Endothelial cell of umbilical vein (primary cell): Measurements from ENCODE around the gene FAAP100. TPM values are rescaled to one million over a fixed set of nuclear protein-coding genes. Genes with fewer than 3 reads are reported as not detected.

Experiments used
- BruUV-seq: library from RNA; stranded (reverse); fragments of 400-500 nt; replicated peaks from 2 replicates; lab custom pipeline; 2021; lab: Mats Ljungman, UMichigan
- CTCF ChIA-PET: fragments of 300-600, 350-600 bp; sonication (Branson Sonifier 250); formaldehyde crosslinking; loops from one replicate; lab custom pipeline; 2021; ENCODE audit warnings: antibody characterized with exemption, inconsistent platforms; lab: Charles Lee
- POLR2A ChIA-PET: fragments of 300-600, 350-600 bp; sonication (Branson Sonifier 250); formaldehyde crosslinking; loops from one replicate; lab custom pipeline; 2021; ENCODE audit warnings: antibody characterized with exemption, inconsistent platforms; lab: Charles Lee
- DNase-seq: peaks from one replicate; pipeline ENCODE4 v3.0.0-alpha.2; 2011; ENCODE audit warnings: low read depth, low spot score
- FAIRE-seq: peaks from 2 replicates; lab custom pipeline; 2011; peaks lifted over from hg19 to GRCh38; lab: Jason Lieb, UNC
- H2AFZ ChIP-seq: 2 replicates; pipeline ENCODE4 v1.6.0; 2012; ENCODE audit warnings: low read depth, low read length, control low read depth, inconsistent platforms
- H3K27ac ChIP-seq: 2 replicates; pipeline ENCODE4 v1.5.1; 2011; ENCODE audit warnings: low read depth, mild to moderate bottlenecking, control low read depth, low read length, moderate library complexity; ENCODE audit not compliant: insufficient read depth
- H3K27me3 ChIP-seq, 2 experiments: 2 replicates each; pipeline versions ENCODE4 v1.6.0 to v1.6.1; 2011; ENCODE audit warnings: low read length in 2 of 2, mixed read lengths in 1 of 2; ENCODE audit not compliant: control insufficient read depth in 2 of 2, insufficient read depth in 2 of 2
- H3K36me3 ChIP-seq, 2 experiments: 2 replicates in 1 of 2; 3 replicates in 1 of 2; pipeline ENCODE4 v1.5.1; 2011; ENCODE audit warnings: low read length in 2 of 2, mild to moderate bottlenecking in 1 of 2, moderate library complexity in 1 of 2; ENCODE audit not compliant: control insufficient read depth in 2 of 2, insufficient read depth in 2 of 2; ENCODE audit errors: extremely low read depth in 1 of 2
- H3K4me1 ChIP-seq: 3 replicates; pipeline ENCODE4 v1.5.1; 2011; ENCODE audit warnings: mild to moderate bottlenecking, low read length; ENCODE audit not compliant: control insufficient read depth, insufficient read depth; ENCODE audit errors: extremely low read depth
- H3K4me2 ChIP-seq: 2 replicates; pipeline ENCODE4 v1.6.1; 2011; ENCODE audit warnings: low read length, control low read depth, mixed read lengths; ENCODE audit not compliant: insufficient read depth
- H3K4me3 ChIP-seq, 3 experiments: fragments of 200-600 bp in 1 of 3; sonication (generic), shearing (Covaris generic) in 1 of 3; replicated peaks in 1 of 3; 2 replicates each; pipeline ENCODE4 v1.5.1; 2011 to 2016; ENCODE audit warnings: control low read depth in 3 of 3, low read length in 3 of 3, mild to moderate bottlenecking in 2 of 3, inconsistent platforms in 1 of 3, low read depth in 1 of 3, moderate library complexity in 1 of 3; ENCODE audit not compliant: insufficient read depth in 1 of 3
- H3K79me2 ChIP-seq: 2 replicates; pipeline ENCODE4 v1.6.0; 2012; ENCODE audit warnings: low read length, inconsistent platforms; ENCODE audit not compliant: control insufficient read depth, insufficient read depth
- H3K9ac ChIP-seq: replicated peaks from 2 replicates; pipeline ENCODE3; 2011; ENCODE audit warnings: low read length, control low read depth; ENCODE audit not compliant: insufficient read depth; ENCODE audit errors: extremely low read depth
- H3K9me1 ChIP-seq: replicated peaks from 3 replicates; pipeline ENCODE4 v1.6.0; 2011; ENCODE audit warnings: mild to moderate bottlenecking, low read length; ENCODE audit not compliant: control insufficient read depth, insufficient read depth; ENCODE audit errors: extremely low read depth
- H3K9me3 ChIP-seq: replicated peaks from 2 replicates; pipeline ENCODE4 v1.5.1; 2012; ENCODE audit warnings: low read length, inconsistent platforms; ENCODE audit not compliant: control insufficient read depth, insufficient read depth
- H4K20me1 ChIP-seq: replicated peaks from 2 replicates; pipeline ENCODE3; 2011; ENCODE audit warnings: mild to moderate bottlenecking, low read length; ENCODE audit not compliant: control insufficient read depth, insufficient read depth; ENCODE audit errors: extremely low read depth
- CTCF ChIP-seq, 2 donors: IDR thresholded peaks; 1 replicate in 1 of 2; 2 replicates in 1 of 2; pipeline ENCODE4 v1.5.1; 2011; ENCODE audit warnings: low read length in 2 of 2, mild to moderate bottlenecking in 2 of 2, moderate library complexity in 2 of 2, control low read depth in 1 of 2, inconsistent platforms in 1 of 2, low read depth in 1 of 2; ENCODE audit not compliant: insufficient read depth in 1 of 2; ENCODE audit errors: extremely low read depth in 1 of 2
- EZH2 ChIP-seq: IDR thresholded peaks from 2 replicates; pipeline ENCODE4 v1.6.1; 2012; ENCODE audit warnings: borderline replicate concordance, low read depth, mild to moderate bottlenecking, moderate library complexity, low read length, inconsistent platforms; ENCODE audit not compliant: severe bottlenecking
- FOS ChIP-seq: IDR thresholded peaks from 2 replicates; pipeline ENCODE4 v1.6.1; 2011; ENCODE audit warnings: mild to moderate bottlenecking, low read length, moderate library complexity, borderline replicate concordance; ENCODE audit not compliant: insufficient read depth
- GATA2 ChIP-seq: IDR thresholded peaks from 2 replicates; pipeline ENCODE4 v1.7.0; 2011; ENCODE audit warnings: low read depth, mild to moderate bottlenecking, moderate library complexity, mixed read lengths, low read length; ENCODE audit not compliant: insufficient read length, insufficient read depth
- JUN ChIP-seq: IDR thresholded peaks from 2 replicates; pipeline ENCODE4 v1.6.1; 2011; ENCODE audit warnings: borderline replicate concordance, low read depth; ENCODE audit not compliant: insufficient read length, insufficient read depth
- MYC ChIP-seq: IDR thresholded peaks from one replicate; pipeline ENCODE4 v1.6.1; 2011; ENCODE audit warnings: mild to moderate bottlenecking, low read depth, low read length
- POLR2A ChIP-seq: IDR thresholded peaks from 2 replicates; pipeline ENCODE4 v1.6.1; 2012; ENCODE audit warnings: low read depth, mild to moderate bottlenecking, control low read depth, low read length
- POLR2AphosphoS5 ChIP-seq: IDR thresholded peaks from 2 replicates; pipeline ENCODE4 v1.6.1; 2012; ENCODE audit warnings: low read depth, mild to moderate bottlenecking, control low read depth, low read length, moderate library complexity; ENCODE audit not compliant: insufficient read depth
- dilution Hi-C: fragments of 300-500 bp; cut with MboI; formaldehyde crosslinking; loops from one replicate; pipeline ENCODE4 v1.15.0; 2019; ENCODE audit warnings: low sequenced_read_pairs; ENCODE audit not compliant: extremely low pct_ligation_motif_present
- intact Hi-C: fragments of 100-400 bp; cut with micrococcal nuclease; formaldehyde crosslinking; loops from one replicate; pipeline ENCODE4 v1.10.0; 2022
- polyA plus RNA-seq, 4 experiments: library from polyadenylated mRNA; depleted of rRNA in 3 of 4; stranded (reverse) in 3 of 4; unstranded in 1 of 4; fragments of >200 nt; gene quantifications; 2 replicates each; pipeline versions ENCODE4 v1.2.1 to v1.2.3, GENCODE V29; 2011 to 2012; ENCODE audit warnings: missing spikeins in 1 of 4
- total RNA-seq: library from RNA; stranded (reverse); gene quantifications from 2 replicates; pipeline ENCODE4 v1.2.3, GENCODE V29; 2021
- TF ChIP-seq, protein P1 (sequence below): IDR thresholded peaks from 2 replicates; pipeline ENCODE4 v1.6.1; 2011; ENCODE audit not compliant: insufficient read depth, insufficient read length

FAAP100 gene
- total and polyA plus RNA-seq, 2 donors (not counting 3 experiments of a cell fraction or from before 2014, with no cell fraction given), result 35.4 to 54.3 TPM

DNA sequence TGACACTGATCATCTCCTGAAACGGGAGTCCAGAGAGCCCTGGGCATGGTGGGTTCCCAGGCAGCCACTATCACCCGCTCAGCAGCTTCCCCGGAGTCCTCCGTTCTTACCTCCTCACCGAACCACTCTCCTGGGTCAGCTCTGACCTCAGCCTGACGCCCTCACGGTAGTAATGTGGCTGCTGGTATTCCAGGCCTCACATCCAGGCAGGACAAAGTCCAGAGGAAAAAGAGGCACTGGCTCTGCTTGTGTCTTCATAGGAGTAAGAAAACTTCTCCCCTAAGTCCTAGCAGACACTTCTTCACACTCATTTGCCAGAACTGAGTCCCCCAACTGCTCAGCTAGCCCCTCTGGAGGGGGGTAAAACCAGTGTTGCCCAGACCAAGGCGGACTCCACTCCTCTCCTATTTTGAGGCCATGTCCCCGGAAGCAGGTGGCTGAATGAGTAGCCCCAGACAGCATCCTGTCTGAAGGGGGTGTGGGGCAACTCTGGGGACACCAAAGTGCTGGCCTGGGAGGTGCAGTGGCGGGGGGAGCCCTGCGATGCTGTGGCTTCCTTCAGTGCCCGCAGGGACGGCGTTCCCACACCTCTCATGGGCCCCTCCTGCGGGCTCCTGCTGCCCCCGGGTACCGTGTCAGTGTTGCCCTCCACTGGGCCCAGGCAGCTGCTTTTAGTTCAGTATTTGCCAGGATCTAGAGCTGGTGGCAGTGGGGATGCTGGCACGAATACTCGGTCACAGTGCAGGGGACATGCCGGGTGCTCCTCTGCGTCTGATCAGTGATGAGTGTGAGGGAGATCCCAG, 18.6 kb downstream of the FAAP100 start:
- peaks cover 5 to 18% of the 10 kb centered on the region in 2 experiments for H3K27me3 ChIP-seq
- no peaks in the 10 kb centered on the region for H3K9me1 ChIP-seq
- TF ChIP-seq EZH2 (no peak), MYC (no peak), POLR2A (no peak)
- H3K9me3 ChIP-seq, result no peaks in the 10 kb centered on the region
- POLR2A ChIA-PET, result interaction anchor here (1.0 kb wide), 1 partner anchor 33 kb away, joined by 3 read pairs; no protein-coding TSS in a partner anchor
- no peak for DNase-seq
- no peaks in the 10 kb centered on the region for H4K20me1 ChIP-seq
- H3K27ac ChIP-seq, result no peak overlapping the region
- H3K4me2 ChIP-seq, result no peak overlapping the region
- H3K36me3 ChIP-seq, result no peaks in the 10 kb centered on the region
- H3K9ac ChIP-seq, result no peak overlapping the region
- H3K4me1 ChIP-seq, result peaks cover 3% of the 10 kb centered on the region
- FAIRE-seq, result no peak
- intact Hi-C loops (no loop called here), dilution Hi-C loops (no loop called here)
- H3K79me2 ChIP-seq, result no peaks in the 10 kb centered on the region
- BruUV-seq, result no TSS peak
- H2AFZ ChIP-seq, result no peak overlapping the region
- CTCF ChIA-PET, result no interaction called here
- no peak overlapping the region for H3K4me3 ChIP-seq

DNA sequence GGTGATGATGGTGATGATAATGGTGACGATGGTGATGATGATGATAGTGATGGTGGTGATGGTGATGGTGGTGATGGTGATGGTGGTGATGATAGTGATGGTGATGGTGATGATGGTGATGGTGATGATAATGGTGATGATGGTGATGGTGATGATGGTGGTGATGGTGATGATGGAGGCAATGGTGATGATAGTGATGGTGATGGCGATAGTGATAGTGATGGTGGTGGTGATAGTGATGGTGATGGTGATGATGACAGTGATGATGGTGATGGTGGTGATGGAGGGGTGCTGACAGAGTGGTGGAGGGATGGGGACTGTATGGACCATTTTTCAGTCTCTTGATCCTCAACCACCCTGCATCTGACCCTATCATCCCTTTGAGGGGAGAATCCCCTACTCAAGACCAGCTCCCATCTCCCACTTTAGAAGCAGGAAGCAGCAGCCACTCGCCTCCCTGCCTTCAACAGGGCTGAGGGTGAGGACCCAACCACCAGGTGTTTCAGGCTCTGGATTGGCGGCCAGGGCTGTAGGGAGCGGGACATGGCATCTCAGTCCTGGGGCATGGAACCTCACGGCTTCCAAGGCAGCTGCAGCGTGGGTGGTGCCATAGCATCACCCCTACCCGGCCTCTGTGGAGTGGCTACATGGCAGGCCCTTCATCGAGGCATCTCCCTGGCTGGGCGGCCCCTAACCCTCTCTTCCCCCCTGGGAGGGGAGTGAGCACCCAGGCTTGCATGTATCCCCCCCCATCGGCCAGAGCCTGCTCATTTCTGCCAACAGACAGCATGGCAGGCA, 19.5 kb downstream of the FAAP100 start:
- Histone ChIP-seq H3K79me2 (no peaks in the 10 kb centered on the region), H4K20me1 (no peaks in the 10 kb centered on the region), H3K4me3 (no peak overlapping the region), H3K36me3 (no peaks in the 10 kb centered on the region), H2AFZ (no peak overlapping the region), H3K27ac (no peak overlapping the region), H3K9ac (no peak overlapping the region), H3K4me1 (peaks cover 3% of the 10 kb centered on the region), H3K9me3 (no peaks in the 10 kb centered on the region), H3K27me3 (peaks cover 5 to 18% of the 10 kb centered on the region in 2 experiments), H3K9me1 (no peaks in the 10 kb centered on the region), H3K4me2 (no peak overlapping the region)
- DNase-seq (no peak), FAIRE-seq (no peak)
- dilution Hi-C loops (no loop called here), intact Hi-C loops (no loop called here)
- CTCF ChIA-PET, result no interaction called here
- POLR2A ChIA-PET, result no interaction called here
- TF ChIP-seq CTCF (IDR thresholded peaks at IDR 0.05; ENCODE audit: extremely low read depth in 1 of 2, insufficient read depth in 1 of 2, low read depth in 1 of 2, low read length in 2 of 2) (no peak), POLR2AphosphoS5 (no peak), MYC (no peak), JUN (no peak), POLR2A (no peak), FOS (no peak), EZH2 (no peak), GATA2 (no peak)
- TF ChIP-seq, protein P1, sequence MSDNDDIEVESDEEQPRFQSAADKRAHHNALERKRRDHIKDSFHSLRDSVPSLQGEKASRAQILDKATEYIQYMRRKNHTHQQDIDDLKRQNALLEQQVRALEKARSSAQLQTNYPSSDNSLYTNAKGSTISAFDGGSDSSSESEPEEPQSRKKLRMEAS, result no peak
- no TSS peak for BruUV-seq
